BJ (cell line): ENCODE data around the gene TNFRSF13B. TPM values are rescaled to one million over a fixed set of nuclear protein-coding genes. Genes with fewer than 3 reads are reported as not detected.
"Not testable (repeated sequence)": the region's sequence is repeated elsewhere in the genome, so short reads cannot be mapped to it uniquely, and the experiment has no call there.

Source experiments
- CTCF ChIA-PET: fragments of 350-600 bp; formaldehyde crosslinking; extraction: SDS; loops from one replicate; lab custom pipeline; 2021; ENCODE audit warnings: antibody characterized with exemption, inconsistent platforms; lab: Yijun Ruan, JAX
- POLR2A ChIA-PET: fragments of 300-600 bp; sonication (Branson Sonifier 250); formaldehyde crosslinking; extraction: SDS; loops from one replicate; lab custom pipeline; 2021; ENCODE audit warnings: antibody characterized with exemption; lab: Charles Lee
- DNase-seq: peaks from one replicate; pipeline ENCODE4 v3.0.0-alpha.2; 2011; ENCODE audit warnings: low read depth
- H3K27me3 ChIP-seq: 2 replicates; pipeline ENCODE4 v1.6.0; 2011; ENCODE audit warnings: low read length; ENCODE audit not compliant: control insufficient read depth, insufficient read depth
- H3K36me3 ChIP-seq: 2 replicates; pipeline ENCODE4 v1.5.1; 2011; ENCODE audit warnings: low read length; ENCODE audit not compliant: control insufficient read depth, insufficient read depth
- H3K4me3 ChIP-seq: 2 replicates; pipeline ENCODE4 v1.5.1; 2011; ENCODE audit warnings: low read depth, mild to moderate bottlenecking, control low read depth, low read length
- polyA plus RNA-seq: library from polyadenylated mRNA; depleted of rRNA; stranded (reverse); fragments of >200 nt; gene quantifications from 2 replicates; pipeline ENCODE4 v1.2.3, GENCODE V29; 2011
- TF ChIP-seq, protein P1 (sequence below): IDR thresholded peaks from 2 replicates; pipeline ENCODE4 v1.5.1; 2011; ENCODE audit warnings: low read depth, mild to moderate bottlenecking, control low read depth, inconsistent platforms, low read length, moderate library complexity; ENCODE audit not compliant: insufficient read depth

Gene TNFRSF13B
- polyA plus RNA-seq, 1 experiment: not detected

DNA sequence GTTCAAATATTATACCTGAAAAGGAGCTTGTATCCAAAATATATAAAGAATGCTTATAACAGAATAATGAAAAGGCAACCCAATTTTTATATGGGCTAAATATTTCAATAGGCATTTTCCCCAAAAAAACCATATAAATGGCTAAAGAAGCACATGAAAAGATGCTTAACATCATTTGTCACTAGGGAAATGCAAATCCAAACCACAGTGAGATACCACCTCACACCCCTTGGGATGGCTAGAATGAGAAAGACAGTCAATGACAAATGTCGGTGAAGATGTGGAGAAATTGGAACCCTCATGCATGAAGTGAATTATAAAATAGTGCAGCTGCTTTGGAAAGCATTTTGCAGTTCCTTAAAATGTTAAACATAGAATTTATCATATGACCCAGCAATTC lies 3.1 kb downstream of the TNFRSF13B start:
- no peak for DNase-seq
- Histone ChIP-seq H3K4me3 (no peak overlapping the region), H3K27me3 (peaks cover 4% of the 10 kb centered on the region; the same call in 1 of the 2 replicates), H3K36me3 (no peaks in the 10 kb centered on the region)
- TF ChIP-seq, protein P1, sequence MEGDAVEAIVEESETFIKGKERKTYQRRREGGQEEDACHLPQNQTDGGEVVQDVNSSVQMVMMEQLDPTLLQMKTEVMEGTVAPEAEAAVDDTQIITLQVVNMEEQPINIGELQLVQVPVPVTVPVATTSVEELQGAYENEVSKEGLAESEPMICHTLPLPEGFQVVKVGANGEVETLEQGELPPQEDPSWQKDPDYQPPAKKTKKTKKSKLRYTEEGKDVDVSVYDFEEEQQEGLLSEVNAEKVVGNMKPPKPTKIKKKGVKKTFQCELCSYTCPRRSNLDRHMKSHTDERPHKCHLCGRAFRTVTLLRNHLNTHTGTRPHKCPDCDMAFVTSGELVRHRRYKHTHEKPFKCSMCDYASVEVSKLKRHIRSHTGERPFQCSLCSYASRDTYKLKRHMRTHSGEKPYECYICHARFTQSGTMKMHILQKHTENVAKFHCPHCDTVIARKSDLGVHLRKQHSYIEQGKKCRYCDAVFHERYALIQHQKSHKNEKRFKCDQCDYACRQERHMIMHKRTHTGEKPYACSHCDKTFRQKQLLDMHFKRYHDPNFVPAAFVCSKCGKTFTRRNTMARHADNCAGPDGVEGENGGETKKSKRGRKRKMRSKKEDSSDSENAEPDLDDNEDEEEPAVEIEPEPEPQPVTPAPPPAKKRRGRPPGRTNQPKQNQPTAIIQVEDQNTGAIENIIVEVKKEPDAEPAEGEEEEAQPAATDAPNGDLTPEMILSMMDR: no peak
- ChIA-PET POLR2A (no interaction called here), CTCF (interaction anchor here (1.9 kb wide), 1 partner anchor 9 kb away, joined by 6 read pairs; no protein-coding TSS in a partner anchor)

DNA sequence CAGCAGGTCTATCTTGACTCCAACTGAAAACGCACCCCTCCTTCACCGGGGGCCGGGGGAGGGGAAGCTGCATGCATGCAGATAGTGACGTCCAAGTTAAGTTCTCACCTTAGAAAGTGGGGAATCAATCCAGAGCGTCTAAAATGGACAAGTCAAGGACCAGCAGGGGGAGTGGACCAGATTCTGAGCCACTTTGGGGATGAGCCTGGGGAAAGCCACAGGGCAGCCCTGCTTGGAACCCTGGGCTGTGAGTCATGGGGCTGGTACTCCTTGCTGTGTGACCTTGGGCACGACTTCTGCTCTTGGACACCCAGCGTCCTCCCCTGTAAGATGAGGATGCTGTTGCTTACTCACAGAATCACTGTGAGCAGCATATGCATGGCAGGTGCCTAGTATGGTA lies 9.1 kb downstream of the TNFRSF13B start:
- Histone ChIP-seq H3K36me3 (no peaks in the 10 kb centered on the region), H3K4me3 (no peak overlapping the region), H3K27me3 (peaks cover 5% of the 10 kb centered on the region; the same call in 1 of the 2 replicates)
- no peak for DNase-seq
- ChIA-PET POLR2A (no interaction called here), CTCF (interaction anchor here (0.6 kb wide), 1 partner anchor 27 kb away, joined by 4 read pairs; no protein-coding TSS in a partner anchor)
- TF ChIP-seq, protein P1: 0 out of 2 replicates have a peak, but pooled peaks have one; percentile 7

DNA sequence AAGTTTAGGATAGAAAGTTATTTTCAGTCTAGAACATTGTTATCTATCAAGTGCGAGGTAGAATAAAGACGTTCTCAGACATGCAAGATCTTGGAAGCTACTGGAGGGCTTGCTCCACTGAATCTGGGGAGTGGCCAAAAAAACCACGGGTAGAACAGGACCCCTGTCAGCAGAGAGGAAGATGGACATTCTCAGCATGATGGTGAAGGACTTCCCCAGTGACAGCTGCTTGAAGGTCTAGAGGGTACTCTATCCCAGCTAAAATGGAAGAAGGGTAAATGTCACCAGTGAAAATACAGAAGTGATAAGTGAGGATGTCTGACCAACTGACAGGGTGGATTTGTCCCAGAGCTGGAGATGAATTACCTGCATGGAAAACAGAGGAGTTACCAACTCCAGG lies 10.1 kb downstream of the TNFRSF13B start:
- no peaks in the 10 kb centered on the region for H3K36me3 ChIP-seq
- H3K4me3 ChIP-seq: no peak overlapping the region
- CTCF ChIA-PET: no interaction called here
- POLR2A ChIA-PET: no interaction called here
- no peak for DNase-seq
- TF ChIP-seq, protein P1: no peak
- H3K27me3 ChIP-seq: peaks cover 9% of the 10 kb centered on the region; the same call in 1 of the 2 replicates

DNA sequence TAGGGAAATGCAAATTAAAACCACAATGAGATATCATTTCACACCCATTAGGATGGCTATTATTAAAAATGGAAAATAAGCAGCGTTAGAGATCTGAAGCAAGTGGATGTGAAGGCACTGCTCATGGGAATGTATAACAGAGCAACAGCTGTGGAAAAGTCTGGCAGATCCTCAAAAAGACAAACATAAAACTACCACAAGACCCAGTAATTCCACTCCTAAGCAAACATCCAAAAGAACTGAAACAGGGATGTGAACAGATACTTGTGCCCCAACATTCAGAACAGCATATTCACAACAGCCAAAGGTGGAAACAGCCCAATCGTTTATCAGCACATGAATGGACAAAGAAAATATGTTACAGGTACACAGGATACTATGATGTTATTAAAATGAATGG lies 10.9 kb downstream of the TNFRSF13B start:
- H3K4me3 ChIP-seq, H3K27me3 ChIP-seq, CTCF ChIA-PET, DNase-seq, POLR2A ChIA-PET, H3K36me3 ChIP-seq: not testable (repeated sequence)

DNA sequence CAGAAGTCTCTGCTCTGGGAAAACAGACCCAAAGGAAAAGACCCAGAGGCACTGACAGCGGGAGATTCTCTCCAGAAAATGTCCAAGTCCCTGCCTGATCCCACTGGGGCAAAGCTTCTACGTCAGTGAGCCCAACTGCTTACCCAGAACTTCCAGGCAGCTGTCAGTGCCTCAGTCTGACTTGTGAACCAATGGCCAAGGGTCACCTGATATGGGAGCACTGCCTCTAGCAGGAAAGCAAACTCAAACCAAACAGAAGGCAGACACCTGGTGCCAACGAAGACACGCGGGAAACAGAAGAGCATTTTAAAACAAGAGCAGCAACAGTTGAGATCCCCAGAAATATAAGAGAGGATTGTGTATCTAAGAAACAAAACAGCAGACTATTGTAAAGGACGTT lies 16.9 kb downstream of the TNFRSF13B start:
- H3K36me3 ChIP-seq, CTCF ChIA-PET, H3K4me3 ChIP-seq, DNase-seq, POLR2A ChIA-PET: not testable (repeated sequence)
- H3K27me3 ChIP-seq: peaks cover 11% of the 10 kb centered on the region

DNA sequence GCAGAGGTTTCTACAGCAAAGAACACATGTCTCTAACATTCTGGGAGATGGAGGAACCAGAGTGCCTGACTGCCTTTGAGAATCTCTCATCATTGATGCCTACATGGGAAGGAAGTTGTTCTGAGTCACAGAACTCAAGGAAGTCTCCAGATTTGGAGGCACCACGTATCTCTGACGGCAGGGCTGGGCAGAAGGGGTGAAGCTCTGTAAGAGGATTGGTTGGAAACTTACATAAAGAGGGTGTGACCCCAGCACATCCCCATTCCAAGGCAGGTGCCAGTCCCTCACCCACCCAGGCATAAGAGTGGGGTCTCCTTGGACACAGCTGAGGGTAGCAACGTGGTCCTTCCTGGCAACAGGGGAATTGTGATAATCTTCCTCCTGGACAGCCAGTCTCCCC lies 17.4 kb downstream of the TNFRSF13B start:
- Histone ChIP-seq H3K27me3 (peaks cover 11% of the 10 kb centered on the region), H3K36me3 (no peaks in the 10 kb centered on the region), H3K4me3 (no peak overlapping the region)
- ChIA-PET POLR2A (no interaction called here), CTCF (no interaction called here)
- DNase-seq: no peak
- TF ChIP-seq, protein P1: no peak
